ENCODE measurements around the gene CAPN1. TPM values are rescaled to one million over a fixed set of nuclear protein-coding genes. Genes with fewer than 3 reads are reported as not detected.

Gene CAPN1
- total RNA-seq, 1 donor from 2014 or later, result 24.3 TPM

GRCh38 chr11:65187146-65187675 lies 5.5 kb downstream of the CAPN1 start:
- H3K9ac ChIP-seq, result no peak overlapping the region
- no peak for TF ChIP-seq EZH2 (IDR thresholded peaks at IDR 0.05)
- TF ChIP-seq EZH2phosphoT487 (IDR thresholded peaks at IDR 0.05), result no peak
- TF ChIP-seq, protein P1, sequence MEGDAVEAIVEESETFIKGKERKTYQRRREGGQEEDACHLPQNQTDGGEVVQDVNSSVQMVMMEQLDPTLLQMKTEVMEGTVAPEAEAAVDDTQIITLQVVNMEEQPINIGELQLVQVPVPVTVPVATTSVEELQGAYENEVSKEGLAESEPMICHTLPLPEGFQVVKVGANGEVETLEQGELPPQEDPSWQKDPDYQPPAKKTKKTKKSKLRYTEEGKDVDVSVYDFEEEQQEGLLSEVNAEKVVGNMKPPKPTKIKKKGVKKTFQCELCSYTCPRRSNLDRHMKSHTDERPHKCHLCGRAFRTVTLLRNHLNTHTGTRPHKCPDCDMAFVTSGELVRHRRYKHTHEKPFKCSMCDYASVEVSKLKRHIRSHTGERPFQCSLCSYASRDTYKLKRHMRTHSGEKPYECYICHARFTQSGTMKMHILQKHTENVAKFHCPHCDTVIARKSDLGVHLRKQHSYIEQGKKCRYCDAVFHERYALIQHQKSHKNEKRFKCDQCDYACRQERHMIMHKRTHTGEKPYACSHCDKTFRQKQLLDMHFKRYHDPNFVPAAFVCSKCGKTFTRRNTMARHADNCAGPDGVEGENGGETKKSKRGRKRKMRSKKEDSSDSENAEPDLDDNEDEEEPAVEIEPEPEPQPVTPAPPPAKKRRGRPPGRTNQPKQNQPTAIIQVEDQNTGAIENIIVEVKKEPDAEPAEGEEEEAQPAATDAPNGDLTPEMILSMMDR (IDR thresholded peaks at IDR 0.05), result no peak
- H3K79me2 ChIP-seq (ENCODE audit: low read depth), result peaks cover 3% of the 10 kb centered on the region
- peaks cover 3% of the 10 kb centered on the region for H3K36me3 ChIP-seq
- no peak for DNase-seq (ENCODE audit: low spot score)
- no peak overlapping the region for H3K4me2 ChIP-seq
- H3K27me3 Mint-ChIP-seq (ENCODE audit: insufficient read depth, low read depth), result peaks cover 2% of the 10 kb centered on the region
- H3K9me3 Mint-ChIP-seq, result no peaks in the 10 kb centered on the region
- no peak overlapping the region for H2AFZ ChIP-seq (replicated peaks)
- H3K27me3 ChIP-seq, result peaks cover 5% of the 10 kb centered on the region
- peaks cover 7% of the 10 kb centered on the region for H3K4me1 Mint-ChIP-seq
- no peaks in the 10 kb centered on the region for H3K9me3 ChIP-seq (ENCODE audit: low read depth)
- peaks cover 6% of the 10 kb centered on the region for H3K4me1 ChIP-seq
- H3K36me3 Mint-ChIP-seq, result peaks cover 21% of the 10 kb centered on the region
- H3K4me3 ChIP-seq, result no peak overlapping the region
- H3K27ac Mint-ChIP-seq, result no peak overlapping the region
- no peak overlapping the region for H3K4me3 Mint-ChIP-seq
- H3F3A ChIP-seq (ENCODE audit: low read depth), result peaks cover 26% of the 10 kb centered on the region
- no peak overlapping the region for H3K27ac ChIP-seq
- H4K20me1 ChIP-seq (ENCODE audit: low read depth), result no peaks in the 10 kb centered on the region

- H3K9me3 ChIP-seq (ENCODE audit: low read depth), result no peaks in the 10 kb centered on the region
- Mint-ChIP-seq H3K9me3 (no peaks in the 10 kb centered on the region), H3K27ac (no peak overlapping the region), H3K4me3 (no peak overlapping the region), H3K27me3 (ENCODE audit: insufficient read depth, low read depth) (peaks cover 2% of the 10 kb centered on the region), H3K36me3 (peaks cover 21% of the 10 kb centered on the region), H3K4me1 (peaks cover 4% of the 10 kb centered on the region)
- H3K4me3 ChIP-seq, result no peak overlapping the region
- no peak overlapping the region for H2AFZ ChIP-seq (replicated peaks)
- H3K9ac ChIP-seq, result no peak overlapping the region
- peaks cover 6% of the 10 kb centered on the region for H3K4me1 ChIP-seq
- H3K36me3 ChIP-seq, result peaks cover 3% of the 10 kb centered on the region
- no peak overlapping the region for H3K27ac ChIP-seq
- peaks cover 5% of the 10 kb centered on the region for H3K27me3 ChIP-seq
- peaks cover 19% of the 10 kb centered on the region for H3F3A ChIP-seq (ENCODE audit: low read depth)
- no peaks in the 10 kb centered on the region for H4K20me1 ChIP-seq (ENCODE audit: low read depth)
- H3K79me2 ChIP-seq (ENCODE audit: low read depth), result peaks cover 3% of the 10 kb centered on the region
- TF ChIP-seq EZH2phosphoT487 (IDR thresholded peaks at IDR 0.05), result no peak
- no peak for TF ChIP-seq EZH2 (IDR thresholded peaks at IDR 0.05)
- TF ChIP-seq, protein P1 (IDR thresholded peaks at IDR 0.05), result no peak
- H3K4me2 ChIP-seq, result no peak overlapping the region
- no peak for DNase-seq (ENCODE audit: low spot score)
Observed at GRCh38 chr11:65187971-65188461, 6.3 kb downstream of the CAPN1 start.

GRCh38 chr11:65188486-65188885 lies 6.8 kb downstream of the CAPN1 start:
- peaks cover 3% of the 10 kb centered on the region for H3K4me1 Mint-ChIP-seq
- Histone ChIP-seq H3K36me3 (peaks cover 3% of the 10 kb centered on the region), H3F3A (ENCODE audit: low read depth) (peaks cover 15% of the 10 kb centered on the region), H3K4me2 (no peak overlapping the region), H3K4me1 (peaks cover 6% of the 10 kb centered on the region), H3K27ac (no peak overlapping the region), H3K27me3 (peaks cover 4% of the 10 kb centered on the region), H2AFZ (replicated peaks) (no peak overlapping the region), H3K79me2 (ENCODE audit: low read depth) (peaks cover 3% of the 10 kb centered on the region), H3K9ac (no peak overlapping the region), H3K4me3 (no peak overlapping the region), H4K20me1 (ENCODE audit: low read depth) (no peaks in the 10 kb centered on the region), H3K9me3 (ENCODE audit: low read depth) (no peaks in the 10 kb centered on the region)
- TF ChIP-seq EZH2 (IDR thresholded peaks at IDR 0.05) (no peak), EZH2phosphoT487 (IDR thresholded peaks at IDR 0.05) (no peak)
- TF ChIP-seq, protein P1 (IDR thresholded peaks at IDR 0.05), result no peak
- no peak overlapping the region for H3K4me3 Mint-ChIP-seq
- H3K9me3 Mint-ChIP-seq, result no peaks in the 10 kb centered on the region
- peaks cover 4% of the 10 kb centered on the region for H3K27me3 Mint-ChIP-seq (ENCODE audit: insufficient read depth, low read depth)
- H3K36me3 Mint-ChIP-seq, result peaks cover 24% of the 10 kb centered on the region
- no peak overlapping the region for H3K27ac Mint-ChIP-seq
- no peak for DNase-seq (ENCODE audit: low spot score)
